NCI-H226 (cell line): ENCODE measurements around the gene SH3BGRL3.
"Not testable (repeated sequence)": the region's sequence is repeated elsewhere in the genome, so short reads cannot be mapped to it uniquely, and the experiment has no call there.

Experiments used
- DNase-seq: peaks from one replicate; pipeline ENCODE4 v3.0.0-alpha.2; 2015

SH3BGRL3 gene

GRCh38 chr1:26318338-26319064, 38.6 kb downstream of the SH3BGRL3 start:
- DNase-seq, result no peak

- no peak for DNase-seq
Observed at GRCh38 chr1:26320896-26321295, 41.0 kb downstream of the SH3BGRL3 start.

- peak; percentile 69 for DNase-seq
Observed at GRCh38 chr1:26321315-26322041, 41.6 kb downstream of the SH3BGRL3 start.

GRCh38 chr1:26322042-26322331, 42.1 kb downstream of the SH3BGRL3 start:
- DNase-seq, result no peak

- DNase-seq, result no peak
Observed at GRCh38 chr1:26323382-26323781, 43.5 kb downstream of the SH3BGRL3 start.

- no peak for DNase-seq
Observed at GRCh38 chr1:26324550-26324949, 44.7 kb downstream of the SH3BGRL3 start.

GRCh38 chr1:26327956-26328362, 48.1 kb downstream of the SH3BGRL3 start:
- DNase-seq, result no peak

GRCh38 chr1:26328597-26328996, 48.7 kb downstream of the SH3BGRL3 start:
- no peak for DNase-seq

- not testable (repeated sequence) for DNase-seq
Observed at GRCh38 chr1:26329380-26329779, 49.5 kb downstream of the SH3BGRL3 start.

- DNase-seq, result no peak
Observed at GRCh38 chr1:26330276-26330675, 50.4 kb downstream of the SH3BGRL3 start.
